GM12878 (cell line): Measurements from ENCODE around the gene FBRSL1. TPM values are rescaled to one million over a fixed set of nuclear protein-coding genes. Genes with fewer than 3 reads are reported as not detected.
A peak's percentile ranks its signal among the peaks of the same experiment; 100 is the strongest.

Experiments
- ATAC-seq: fragments of 200-7000 bp; cut with Tn5 transposase; 3 replicates; pipeline ENCODE4 v1.9.1; 2020; ENCODE audit warnings: mild to moderate bottlenecking, moderate library complexity
- BruUV-seq: library from RNA; stranded (reverse); fragments of 400-500 nt; replicated peaks from 2 replicates; lab custom pipeline; 2021; lab: Mats Ljungman, UMichigan
- CTCF ChIA-PET: fragments of 300-600 bp; sonication (Branson Sonifier 250); formaldehyde crosslinking; extraction: SDS; loops from one replicate; lab custom pipeline; 2021; ENCODE audit warnings: inconsistent platforms; lab: Yijun Ruan, JAX
- POLR2A ChIA-PET: fragments of 350-600 bp; formaldehyde crosslinking; extraction: SDS; loops from one replicate; lab custom pipeline; 2021; ENCODE audit warnings: inconsistent platforms; lab: Charles Lee
- RAD21 ChIA-PET: fragments of 300-600 bp; sonication (Branson Sonifier 250); formaldehyde crosslinking; loops from one replicate; lab custom pipeline; 2023; ENCODE audit warnings: antibody characterized with exemption; ENCODE audit not compliant: unreplicated experiment; lab: Charles Lee
- SMC1A ChIA-PET: fragments of 300-600 bp; sonication (Branson Sonifier 250); formaldehyde crosslinking; loops from one replicate; lab custom pipeline; 2023; ENCODE audit not compliant: unreplicated experiment, uncharacterized antibody; lab: Charles Lee
- DNase-seq: peaks from one replicate; pipeline ENCODE4 v3.0.0-alpha.2; 2011; ENCODE audit warnings: low read depth, low spot score
- FAIRE-seq: peaks from 3 replicates; lab custom pipeline; 2011; peaks lifted over from hg19 to GRCh38; lab: Jason Lieb, UNC
- H2AFZ ChIP-seq: 2 replicates; pipeline ENCODE4 v1.6.0; 2011; ENCODE audit warnings: low read depth, low read length, control low read depth; ENCODE audit not compliant: control insufficient read depth
- H3K27ac ChIP-seq: 2 replicates; pipeline ENCODE4 v1.5.1; 2011; ENCODE audit warnings: control low read depth; ENCODE audit not compliant: control insufficient read depth, insufficient read depth
- H3K27me3 ChIP-seq, 2 experiments: replicated peaks in 1 of 2; 2 replicates each; pipeline versions ENCODE4 v1.6.0 to v1.6.1; 2011; ENCODE audit warnings: low read length in 1 of 2; ENCODE audit not compliant: control insufficient read depth in 2 of 2, insufficient read depth in 2 of 2
- H3K36me3 ChIP-seq, 2 experiments: 2 replicates each; pipeline ENCODE4 v1.5.1; 2011; ENCODE audit warnings: low read length in 1 of 2; ENCODE audit not compliant: control insufficient read depth in 2 of 2, insufficient read depth in 2 of 2
- H3K4me1 ChIP-seq: 2 replicates; pipeline ENCODE4 v1.6.1; 2011; ENCODE audit warnings: mild to moderate bottlenecking, low read length, moderate library complexity, mixed read lengths; ENCODE audit not compliant: control insufficient read depth, insufficient read depth
- H3K4me2 ChIP-seq: 2 replicates; pipeline ENCODE4 v1.6.0; 2011; ENCODE audit warnings: control low read depth; ENCODE audit not compliant: control insufficient read depth, insufficient read depth
- H3K4me3 ChIP-seq: fragments of 200-600 bp; sonication (generic); 2 replicates; pipeline ENCODE4 v1.5.1; 2016
- H3K79me2 ChIP-seq: 2 replicates; pipeline ENCODE4 v1.6.0; 2011; ENCODE audit warnings: low read length; ENCODE audit not compliant: control insufficient read depth, insufficient read depth
- H3K9ac ChIP-seq: 2 replicates; pipeline ENCODE4 v1.8.0; 2011; ENCODE audit warnings: low read length, control low read depth, mixed read lengths; ENCODE audit not compliant: control insufficient read depth, insufficient read depth
- H3K9me3 ChIP-seq: replicated peaks from 3 replicates; pipeline ENCODE4 v1.5.1; 2011; ENCODE audit warnings: mild to moderate bottlenecking, low read length; ENCODE audit not compliant: control insufficient read depth, insufficient read depth
- H4K20me1 ChIP-seq: 2 replicates; pipeline ENCODE4 v1.6.0; 2011; ENCODE audit not compliant: control insufficient read depth, insufficient read depth
- BRCA1 ChIP-seq: IDR thresholded peaks from 2 replicates; pipeline ENCODE4 v1.6.1; 2011; ENCODE audit warnings: low read depth, low read length, improper control_type of control experiment
- CBFB ChIP-seq: IDR thresholded peaks from 2 replicates; pipeline ENCODE4 v1.6.1; 2016; ENCODE audit warnings: antibody characterized with exemption, low read depth
- CHD1 ChIP-seq: IDR thresholded peaks from 2 replicates; pipeline ENCODE4 v1.6.1; 2012; ENCODE audit warnings: low read depth, low read length, improper control_type of control experiment
- CHD4 ChIP-seq: fragments of 200-600 bp; sonication (generic); IDR thresholded peaks from 2 replicates; pipeline ENCODE4 v1.6.1; 2016; ENCODE audit warnings: mild to moderate bottlenecking
- CREM ChIP-seq: IDR thresholded peaks from 2 replicates; pipeline ENCODE4 v1.6.1; 2014; ENCODE audit warnings: antibody characterized with exemption, low read depth
- GATAD2B ChIP-seq: fragments of 450-650 bp; conservative IDR thresholded peaks from 2 replicates; pipeline ENCODE4 v1.6.1; 2017; ENCODE audit warnings: low read depth, mild to moderate bottlenecking, moderate library complexity
- HDGF ChIP-seq: fragments of 450-650 bp; IDR thresholded peaks from 2 replicates; pipeline ENCODE4 v1.6.1; 2016; ENCODE audit warnings: antibody characterized with exemption
- IKZF1 ChIP-seq: fragments of 450-650 bp; conservative IDR thresholded peaks from 2 replicates; pipeline ENCODE4 v1.6.1; 2017; ENCODE audit warnings: antibody characterized with exemption, mild to moderate bottlenecking
- LARP7 ChIP-seq: fragments of 450-650 bp; IDR thresholded peaks from 2 replicates; pipeline ENCODE4 v1.6.1; 2017; ENCODE audit warnings: mild to moderate bottlenecking
- MYC ChIP-seq: IDR thresholded peaks from 2 replicates; pipeline ENCODE4 v1.6.1; 2011; ENCODE audit warnings: mild to moderate bottlenecking, low read length, moderate library complexity, inconsistent platforms; ENCODE audit not compliant: insufficient read depth, insufficient replicate concordance, insufficient read length, severe bottlenecking
- NBN ChIP-seq: fragments of 450-650 bp; IDR thresholded peaks from 2 replicates; pipeline ENCODE4 v1.6.1; 2016
- NFYA ChIP-seq: IDR thresholded peaks from 2 replicates; pipeline ENCODE4 v1.6.1; 2011; ENCODE audit warnings: low read depth, mild to moderate bottlenecking, low read length, improper control_type of control experiment, borderline replicate concordance
- PKNOX1 ChIP-seq: fragments of 450-650 bp; IDR thresholded peaks from 2 replicates; pipeline ENCODE4 v1.6.1; 2016; ENCODE audit warnings: mild to moderate bottlenecking
- RB1 ChIP-seq: fragments of 450-650 bp; formaldehyde crosslinking; IDR thresholded peaks from 2 replicates; pipeline ENCODE4 v1.6.1; 2017; ENCODE audit warnings: mild to moderate bottlenecking, borderline replicate concordance
- RELA ChIP-seq: fragments of 450-650 bp; IDR thresholded peaks from 2 replicates; pipeline ENCODE4 v1.8.0; 2014; ENCODE audit warnings: borderline replicate concordance; ENCODE audit not compliant: partially characterized antibody
- SIN3A ChIP-seq: IDR thresholded peaks from 2 replicates; pipeline ENCODE4 v1.6.1; 2012; ENCODE audit warnings: low read depth, low read length, improper control_type of control experiment
- SMAD1 ChIP-seq: fragments of 450-650 bp; IDR thresholded peaks from 2 replicates; pipeline ENCODE4 v1.6.1; 2018; ENCODE audit warnings: mild to moderate bottlenecking, low read depth; ENCODE audit not compliant: partially characterized antibody
- SPI1 ChIP-seq: IDR thresholded peaks from 2 replicates; pipeline ENCODE4 v1.6.1; 2011; ENCODE audit warnings: low read depth, mild to moderate bottlenecking, low read length, moderate library complexity, borderline replicate concordance; ENCODE audit not compliant: insufficient read depth
- TAF1 ChIP-seq: IDR thresholded peaks from 2 replicates; pipeline ENCODE4 v1.6.1; 2011; ENCODE audit warnings: mild to moderate bottlenecking, low read depth, low read length, borderline replicate concordance
- TARDBP ChIP-seq: IDR thresholded peaks from 2 replicates; pipeline ENCODE4 v1.6.1; 2016; ENCODE audit warnings: borderline replicate concordance
- TCF3 ChIP-seq: IDR thresholded peaks from 2 replicates; pipeline ENCODE4 v1.6.1; 2012; ENCODE audit warnings: low read depth, mild to moderate bottlenecking, low read length, borderline replicate concordance; ENCODE audit not compliant: insufficient read depth
- ZNF274 ChIP-seq: IDR thresholded peaks from one replicate; pipeline ENCODE4 v1.8.0; 2011; ENCODE audit not compliant: insufficient read length, insufficient read depth
- WGBS: methylation state at CpG from one replicate; pipeline ENCODE4 v1.1.6; 2016; ENCODE audit warnings: low lambda C conversion rate; ENCODE audit not compliant: insufficient replicate concordance, insufficient coverage; ENCODE audit errors: missing lambda C conversion rate; 5-methylcytosine and 5-hydroxymethylcytosine counted together
- in situ Hi-C: fragments of 300-500 bp; cut with MboI; formaldehyde crosslinking; loops from 9 replicates; pipeline ENCODE4 v1.14.3; 2018; ENCODE audit warnings: mixed read lengths
- intact Hi-C: fragments of 100-400 bp; cut with micrococcal nuclease; formaldehyde crosslinking; loops from one replicate; pipeline ENCODE4 v1.14.2; 2022; ENCODE audit not compliant: unreplicated experiment
- polyA plus RNA-seq, 11 experiments: library from polyadenylated mRNA; depleted of rRNA in 4 of 11; unstranded in 6 of 11; stranded (reverse) in 5 of 11; fragments of >200 nt; fragmentation: Nextera tagmentation in 4 of 11; fragmentation: Illumina TruSeq in 1 of 11; extraction: Ambion mirVana in 4 of 11; extraction: Trizol in 1 of 11; gene quantifications; 1 replicate in 1 of 11; 2 replicates in 10 of 11; pipeline versions ENCODE4 v1.2.1 to v1.2.3, GENCODE V29; 2011 to 2016; ENCODE audit warnings: inconsistent platforms in 2 of 11, missing spikeins in 2 of 11, low read depth in 1 of 11
- total RNA-seq, 4 experiments: library from RNA; depleted of rRNA in 3 of 4; stranded (reverse); fragments of >200 nt in 3 of 4; fragmentation: Illumina TruSeq in 1 of 4; extraction: Trizol in 1 of 4; gene quantifications; 2 replicates each; pipeline versions ENCODE4 v1.2.1 to v1.2.3, GENCODE V29; 2013 to 2021
- TF ChIP-seq, protein P1 (sequence below): fragments of 450-650 bp; IDR thresholded peaks from 2 replicates; pipeline ENCODE4 v1.6.1; 2014; ENCODE audit warnings: mild to moderate bottlenecking
- TF ChIP-seq, protein P2 (sequence below): IDR thresholded peaks from 2 replicates; pipeline ENCODE4 v1.6.1; 2011; ENCODE audit warnings: borderline replicate concordance, low read depth, mild to moderate bottlenecking, moderate library complexity, mixed read lengths, low read length; ENCODE audit not compliant: insufficient read depth; ENCODE audit errors: extremely low read length

FBRSL1 gene
- total and polyA plus RNA-seq, 10 of the 15 experiments (the other 5 are each of a cell fraction or from before 2014, with no cell fraction given): 0.19 to 55.1 (median 4.1) TPM

GRCh38 chr12:132451172-132451835 lies 38.6 kb upstream of the FBRSL1 start:
- Histone ChIP-seq H3K79me2 (no peaks in the 10 kb centered on the region), H3K27me3 (no peaks in the 10 kb centered on the region), H3K9ac (peak overlapping the region; percentile 22; the same call in 1 of the 2 replicates), H3K36me3 (no peaks in the 10 kb centered on the region), H2AFZ (peak overlapping the region; percentile 48), H3K27ac (no peak overlapping the region), H3K4me2 (peak overlapping the region; percentile 60; the same call in 1 of the 2 replicates), H3K4me3 (no peak overlapping the region), H3K9me3 (no peaks in the 10 kb centered on the region; the same call in 2 of the 3 replicates), H4K20me1 (no peaks in the 10 kb centered on the region), H3K4me1 (peaks cover 21% of the 10 kb centered on the region)
- BruUV-seq: no TSS peak
- FAIRE-seq: no peak
- ChIA-PET POLR2A (interaction anchor here (1.3 kb wide), 1 partner anchor 12 kb away, joined by 5 read pairs; no protein-coding TSS in a partner anchor), RAD21 (interaction anchor here (0.9 kb wide), 1 partner anchor 36 kb away, joined by 3 read pairs; no protein-coding TSS in a partner anchor), SMC1A (interaction anchor here (0.9 to 2.2 kb wide), 2 partner anchors 12 to 144 kb away, joined by 3 to 8 read pairs; no protein-coding TSS in a partner anchor), CTCF (no interaction called here)
- no peak for DNase-seq
- in situ Hi-C loops (no loop called here), intact Hi-C loops (no loop called here)
- 29% methylated on average over 33 of the region's 35 CpGs for whole genome bisulfite sequencing
- ATAC-seq: peak; percentile 73
- 0 out of 2 replicates have a peak, but pooled peaks have one; percentile 31 for TF ChIP-seq GATAD2B
- TF ChIP-seq SPI1: peak; percentile 39; the same call in 1 of the 2 replicates
- TF ChIP-seq TCF3: 0 out of 2 replicates have a peak, but pooled peaks have one; percentile 22
- no peak for TF ChIP-seq TARDBP
- no peak for TF ChIP-seq SIN3A
- no peak for TF ChIP-seq ZNF274
- TF ChIP-seq NBN: no peak
- no peak for TF ChIP-seq HDGF
- no peak for TF ChIP-seq LARP7
- no peak for TF ChIP-seq RELA
- TF ChIP-seq BRCA1: no peak
- TF ChIP-seq, protein P1, sequence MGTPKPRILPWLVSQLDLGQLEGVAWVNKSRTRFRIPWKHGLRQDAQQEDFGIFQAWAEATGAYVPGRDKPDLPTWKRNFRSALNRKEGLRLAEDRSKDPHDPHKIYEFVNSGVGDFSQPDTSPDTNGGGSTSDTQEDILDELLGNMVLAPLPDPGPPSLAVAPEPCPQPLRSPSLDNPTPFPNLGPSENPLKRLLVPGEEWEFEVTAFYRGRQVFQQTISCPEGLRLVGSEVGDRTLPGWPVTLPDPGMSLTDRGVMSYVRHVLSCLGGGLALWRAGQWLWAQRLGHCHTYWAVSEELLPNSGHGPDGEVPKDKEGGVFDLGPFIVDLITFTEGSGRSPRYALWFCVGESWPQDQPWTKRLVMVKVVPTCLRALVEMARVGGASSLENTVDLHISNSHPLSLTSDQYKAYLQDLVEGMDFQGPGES: no peak
- no peak for TF ChIP-seq CHD4
- TF ChIP-seq MYC: no peak
- TF ChIP-seq IKZF1: 0 out of 2 replicates have a peak, but pooled peaks have one; percentile 22
- TF ChIP-seq PKNOX1: no peak
- TF ChIP-seq, protein P2, sequence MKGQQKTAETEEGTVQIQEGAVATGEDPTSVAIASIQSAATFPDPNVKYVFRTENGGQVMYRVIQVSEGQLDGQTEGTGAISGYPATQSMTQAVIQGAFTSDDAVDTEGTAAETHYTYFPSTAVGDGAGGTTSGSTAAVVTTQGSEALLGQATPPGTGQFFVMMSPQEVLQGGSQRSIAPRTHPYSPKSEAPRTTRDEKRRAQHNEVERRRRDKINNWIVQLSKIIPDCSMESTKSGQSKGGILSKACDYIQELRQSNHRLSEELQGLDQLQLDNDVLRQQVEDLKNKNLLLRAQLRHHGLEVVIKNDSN: no peak
- TF ChIP-seq TAF1: no peak
- TF ChIP-seq CBFB: no peak
- no peak for TF ChIP-seq CHD1
- TF ChIP-seq NFYA: no peak
- no peak for TF ChIP-seq SMAD1
- no peak for TF ChIP-seq CREM
- no peak for TF ChIP-seq RB1
